NCI-H1694 (cell line): ENCODE results near the gene SLC8B1.
A peak's percentile ranks its signal among the peaks of the same experiment; 100 is the strongest.

ENCODE experiments used
- DNase-seq: peaks from one replicate; lab custom pipeline; 2025; lab: John Stamatoyannopoulos, UW

The SLC8B1 gene

GRCh38 chr12:113318900-113319628 lies 15.8 kb downstream of the SLC8B1 start:
- no peak for DNase-seq

- DNase-seq, result no peak
Observed at GRCh38 chr12:113318046-113318656, 16.8 kb downstream of the SLC8B1 start.

GRCh38 chr12:113317122-113317521 lies 17.8 kb downstream of the SLC8B1 start:
- DNase-seq, result no peak

- DNase-seq, result no peak
Observed at GRCh38 chr12:113316155-113316554, 18.8 kb downstream of the SLC8B1 start.

DNA sequence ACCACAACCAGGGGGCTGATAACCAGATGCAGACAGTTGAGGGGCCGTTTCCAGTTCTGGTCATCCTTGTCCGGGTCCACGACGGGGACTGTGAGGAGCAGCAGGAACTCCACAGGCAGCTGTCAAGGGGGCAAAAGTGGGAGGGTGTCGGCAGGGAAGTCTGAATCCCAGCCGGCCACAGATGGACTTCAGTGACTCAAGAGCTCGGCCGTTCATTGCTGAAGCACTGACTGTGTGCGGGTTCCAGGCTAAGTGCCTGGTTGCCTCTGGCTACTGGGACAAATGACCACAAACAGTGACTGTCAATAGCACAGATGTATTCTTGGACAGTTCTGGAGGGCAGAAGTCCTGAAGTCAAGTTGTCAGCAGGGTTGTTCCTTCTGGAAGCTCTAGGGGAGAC lies 19.6 kb downstream of the SLC8B1 start:
- no peak for DNase-seq

GRCh38 chr12:113314121-113314529 lies 20.8 kb downstream of the SLC8B1 start:
- no peak for DNase-seq

- DNase-seq, result no peak
Observed at GRCh38 chr12:113310489-113310888, 24.4 kb downstream of the SLC8B1 start.

DNA sequence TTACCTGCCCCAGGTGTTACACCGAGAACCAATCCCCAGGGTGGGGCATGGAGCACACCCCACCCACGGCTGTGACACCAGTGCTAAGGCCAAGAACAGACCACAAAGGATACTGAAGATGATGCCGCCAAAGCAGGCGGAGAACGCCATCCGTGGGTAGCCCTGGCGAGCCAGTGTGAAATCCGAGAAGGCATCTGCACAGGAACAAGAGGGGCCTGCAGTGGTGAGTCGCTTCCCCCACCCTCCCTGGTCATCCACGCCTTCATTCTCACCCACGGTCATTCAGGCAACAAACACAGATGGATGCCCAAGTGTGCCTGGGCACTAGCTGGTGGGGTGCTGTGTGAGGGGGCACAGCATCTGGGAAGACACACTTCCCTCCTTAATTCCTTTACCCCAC lies 28.5 kb downstream of the SLC8B1 start:
- DNase-seq, result no peak

DNA sequence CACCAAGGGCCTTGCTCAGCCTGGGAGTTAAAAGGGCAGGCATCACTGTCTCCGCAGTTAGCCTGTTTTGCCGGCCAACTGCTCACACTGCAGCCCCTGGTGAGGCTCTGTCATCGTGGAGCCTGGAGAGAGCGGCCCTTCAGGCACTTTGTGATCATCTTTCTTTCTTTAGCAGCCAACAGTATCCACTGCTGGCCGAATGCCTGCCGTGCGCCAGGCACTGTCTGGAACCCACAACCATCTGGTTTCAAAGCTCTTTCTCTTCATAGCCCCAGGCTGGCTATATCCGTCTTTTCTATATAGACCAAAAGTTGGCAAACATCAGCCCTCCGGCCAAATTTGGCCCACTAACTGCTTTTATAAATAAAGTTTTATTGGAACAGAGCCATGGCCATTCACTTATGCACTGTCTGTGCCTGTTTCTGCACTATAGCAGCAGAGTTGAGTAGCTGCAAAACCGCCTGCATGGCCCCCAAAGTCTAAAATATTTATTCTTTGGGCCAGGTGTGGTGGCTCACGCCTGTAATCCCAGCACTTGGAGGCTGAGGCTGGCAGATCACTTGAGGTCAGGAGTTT lies 29.5 kb downstream of the SLC8B1 start:
- peak; percentile 68 for DNase-seq

DNA sequence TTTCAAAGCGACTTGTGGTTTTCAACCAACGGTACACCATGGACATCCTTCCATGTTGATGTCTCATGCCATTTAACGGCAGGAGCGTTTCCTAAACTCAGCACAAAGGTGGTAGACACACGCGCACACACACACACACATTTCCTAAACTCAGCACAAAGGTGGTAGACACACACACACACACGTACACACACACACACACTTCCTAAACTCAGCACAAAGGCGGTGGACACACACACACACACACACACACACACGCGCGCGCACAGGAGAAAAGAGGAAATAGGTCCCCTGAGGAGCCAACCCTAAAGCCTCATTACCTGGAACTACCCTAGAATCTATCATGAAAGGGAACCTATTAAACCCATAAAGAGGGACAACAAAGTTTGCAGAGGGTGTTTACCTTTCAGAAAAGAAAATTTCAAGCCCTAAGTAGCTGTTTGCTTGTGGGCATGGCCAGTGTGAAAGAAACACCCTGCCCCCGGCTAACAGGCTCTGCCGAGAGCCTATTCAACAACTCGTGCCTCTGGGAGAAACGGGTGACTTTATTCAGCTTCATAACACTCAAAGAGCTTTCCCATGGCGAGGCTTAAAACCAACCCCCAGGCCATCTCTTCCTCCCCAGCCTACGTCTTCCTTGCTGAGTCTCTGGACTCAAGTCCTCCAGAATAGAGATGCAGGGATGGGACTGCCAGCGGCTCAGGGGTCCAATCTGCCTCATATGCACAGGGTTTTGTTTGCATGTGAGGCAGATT lies 31.8 kb downstream of the SLC8B1 start:
- DNase-seq, result no peak

GRCh38 chr12:113302466-113302865 lies 32.4 kb downstream of the SLC8B1 start:
- DNase-seq, result no peak

- DNase-seq, result no peak
Observed at GRCh38 chr12:113301811-113302210, 33.1 kb downstream of the SLC8B1 start.

GRCh38 chr12:113299619-113300237 lies 35.2 kb downstream of the SLC8B1 start:
- DNase-seq, result no peak

DNA sequence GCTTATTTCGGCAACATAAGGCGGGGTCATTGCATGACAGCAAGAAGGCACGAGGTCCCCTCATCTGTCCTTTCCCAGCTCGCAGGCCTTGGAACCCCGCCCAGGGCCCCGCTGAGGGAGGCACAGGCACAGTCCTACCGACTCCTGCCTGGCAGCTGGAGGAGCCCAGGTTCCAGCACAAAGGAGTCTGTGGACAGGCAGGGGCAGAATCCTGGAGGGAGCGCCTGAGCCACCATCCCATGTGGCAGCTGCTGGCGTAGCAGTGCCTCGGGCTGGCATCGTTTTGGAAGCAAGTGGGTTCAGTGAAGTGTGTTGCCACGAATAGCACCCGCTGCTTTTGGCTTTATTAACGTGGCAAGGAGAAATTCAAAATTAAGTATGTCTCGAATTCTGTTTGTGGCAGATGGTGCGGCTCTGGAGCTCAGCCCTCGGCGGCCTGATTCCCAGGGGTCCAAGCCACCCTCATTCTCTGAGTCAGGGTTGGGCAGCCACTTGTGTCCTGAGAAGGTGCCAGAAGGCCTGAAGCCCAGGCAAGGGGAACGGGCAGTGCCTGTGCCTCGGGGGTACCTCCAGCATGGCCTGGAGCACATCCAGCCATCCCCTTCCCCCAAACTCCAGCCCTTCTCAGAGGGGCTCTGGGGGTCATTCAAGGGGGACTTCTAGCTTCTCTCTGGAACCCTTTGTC lies 35.9 kb downstream of the SLC8B1 start:
- DNase-seq, result peak; percentile 80

- DNase-seq, result no peak
Observed at GRCh38 chr12:113298472-113298817, 36.5 kb downstream of the SLC8B1 start.

- no peak for DNase-seq
Observed at GRCh38 chr12:113297621-113298471, 37.1 kb downstream of the SLC8B1 start.

DNA sequence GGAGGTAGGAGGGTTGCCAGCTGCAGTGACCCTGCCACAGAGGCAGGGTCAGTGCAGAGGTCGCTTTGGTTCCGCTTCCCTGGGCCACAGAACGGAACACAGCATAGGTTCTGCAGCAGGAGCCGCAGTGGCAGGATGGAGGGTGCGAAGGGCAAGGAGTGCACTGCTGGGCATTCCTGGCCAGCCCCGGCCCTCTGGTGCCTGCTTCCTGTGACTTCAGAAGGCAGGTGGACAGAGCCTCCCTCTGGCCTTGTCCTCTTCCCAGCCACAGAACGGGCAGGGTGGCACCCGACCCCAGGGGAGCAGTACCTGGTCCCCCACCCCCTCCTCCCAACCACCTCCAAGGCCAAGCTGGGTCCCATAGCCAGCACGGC lies 37.7 kb downstream of the SLC8B1 start:
- no peak for DNase-seq

GRCh38 chr12:113296557-113297213 lies 38.2 kb downstream of the SLC8B1 start:
- DNase-seq, result no peak

- no peak for DNase-seq
Observed at GRCh38 chr12:113295886-113296556, 38.9 kb downstream of the SLC8B1 start.

- DNase-seq, result no peak
Observed at GRCh38 chr12:113293100-113293499, 41.8 kb downstream of the SLC8B1 start.
